Measurements from ENCODE around the gene PDE4D.
"Not testable (repeated sequence)": the region's sequence is repeated elsewhere in the genome, so short reads cannot be mapped to it uniquely, and the experiment has no call there.

Gene PDE4D

GRCh38 chr5:59320420-59320819 is 573.1 kb downstream of the PDE4D start:
- no peak for DNase-seq

GRCh38 chr5:59319250-59319649 is 574.3 kb downstream of the PDE4D start:
- no peak for DNase-seq

- DNase-seq: no peak
Measured at GRCh38 chr5:59317774-59318205, 575.7 kb downstream of the PDE4D start.

GRCh38 chr5:59317023-59317773 is 576.3 kb downstream of the PDE4D start:
- peak; percentile 30 for DNase-seq

GRCh38 chr5:59312223-59312622 is 581.3 kb downstream of the PDE4D start:
- no peak for DNase-seq

GRCh38 chr5:59308685-59309084 is 584.8 kb downstream of the PDE4D start:
- DNase-seq: not testable (repeated sequence)

GRCh38 chr5:59303289-59303716 is 590.2 kb downstream of the PDE4D start:
- not testable (repeated sequence) for DNase-seq

- not testable (repeated sequence) for DNase-seq
Measured at GRCh38 chr5:59302509-59302908, 591.0 kb downstream of the PDE4D start.

- DNase-seq: no peak
Measured at GRCh38 chr5:59301727-59302126, 591.8 kb downstream of the PDE4D start.

- DNase-seq: no peak
Measured at GRCh38 chr5:59300930-59301329, 592.6 kb downstream of the PDE4D start.

GRCh38 chr5:59299006-59299405 is 594.5 kb downstream of the PDE4D start:
- no peak for DNase-seq

- peak; percentile 43 for DNase-seq
Measured at GRCh38 chr5:59296317-59297264, 596.9 kb downstream of the PDE4D start.

- no peak for DNase-seq
Measured at GRCh38 chr5:59293700-59294099, 599.8 kb downstream of the PDE4D start.

GRCh38 chr5:59291941-59292340 is 601.6 kb downstream of the PDE4D start:
- DNase-seq: no peak

- no peak for DNase-seq
Measured at GRCh38 chr5:59287884-59288283, 605.6 kb downstream of the PDE4D start.

GRCh38 chr5:59287361-59287760 is 606.2 kb downstream of the PDE4D start:
- DNase-seq: no peak

- no peak for DNase-seq
Measured at GRCh38 chr5:59286510-59286909, 607.0 kb downstream of the PDE4D start.

GRCh38 chr5:59285300-59286016 is 608.1 kb downstream of the PDE4D start:
- no peak for DNase-seq

- DNase-seq: no peak
Measured at GRCh38 chr5:59282726-59283125, 610.8 kb downstream of the PDE4D start.

GRCh38 chr5:59279979-59280378 is 613.5 kb downstream of the PDE4D start:
- DNase-seq: no peak

GRCh38 chr5:59276917-59277372 is 616.6 kb downstream of the PDE4D start:
- no peak for DNase-seq

- no peak for DNase-seq
Measured at GRCh38 chr5:59276325-59276675, 617.2 kb downstream of the PDE4D start.
